Sigmoid colon (tissue), 4 donors: Measurements from ENCODE around the gene PLGRKT.
"Not testable (repeated sequence)": the region's sequence is repeated elsewhere in the genome, so short reads cannot be mapped to it uniquely, and the experiment has no call there.

Experiments
- EP300 ChIP-seq, 4 donors: sonication (generic); formaldehyde crosslinking; IDR thresholded peaks; one replicate each; pipeline ENCODE4 v1.6.1; 2017; ENCODE audit warnings: antibody characterized with exemption in 4 of 4
- POLR2A ChIP-seq, 2 donors: fragments of 450-650 bp; IDR thresholded peaks; one replicate each; pipeline ENCODE4 v1.6.1; 2016; ENCODE audit warnings: antibody characterized with exemption in 2 of 2, mild to moderate bottlenecking in 2 of 2, moderate library complexity in 2 of 2
- POLR2AphosphoS5 ChIP-seq, 4 donors: sonication (generic); formaldehyde crosslinking; IDR thresholded peaks; one replicate each; pipeline ENCODE4 v1.6.1; 2017; ENCODE audit warnings: antibody characterized with exemption in 4 of 4
- TF ChIP-seq, protein P1 (sequence below), 4 experiments: fragments of 450-650 bp in 3 of 4; fragments of 200-600 bp in 1 of 4; IDR thresholded peaks; one replicate each; pipeline ENCODE4 v1.5.1; 2016 to 2019; ENCODE audit warnings: antibody characterized with exemption in 4 of 4, mild to moderate bottlenecking in 3 of 4, moderate library complexity in 2 of 4

DNA sequence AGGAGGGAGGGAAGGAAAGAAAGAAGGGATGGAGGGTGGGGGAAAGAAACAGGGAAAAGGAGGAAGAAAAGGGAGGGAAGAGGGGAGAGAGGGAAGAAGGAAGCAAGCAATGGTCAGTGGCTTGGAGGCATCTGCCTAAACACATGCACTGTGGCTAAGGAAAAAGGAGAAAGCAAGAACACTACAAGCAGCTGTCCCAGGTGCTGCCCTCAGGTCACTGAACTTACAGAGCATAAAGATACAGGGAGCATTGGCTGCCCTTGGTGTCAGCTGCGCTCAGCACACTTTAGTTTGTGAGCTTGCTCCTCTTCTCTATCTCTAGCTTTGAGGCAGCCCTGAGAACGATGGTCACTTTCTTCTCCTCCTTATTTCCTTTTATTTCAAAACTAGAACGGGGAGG lies 40.2 kb downstream of the PLGRKT start:
- TF ChIP-seq, protein P1, sequence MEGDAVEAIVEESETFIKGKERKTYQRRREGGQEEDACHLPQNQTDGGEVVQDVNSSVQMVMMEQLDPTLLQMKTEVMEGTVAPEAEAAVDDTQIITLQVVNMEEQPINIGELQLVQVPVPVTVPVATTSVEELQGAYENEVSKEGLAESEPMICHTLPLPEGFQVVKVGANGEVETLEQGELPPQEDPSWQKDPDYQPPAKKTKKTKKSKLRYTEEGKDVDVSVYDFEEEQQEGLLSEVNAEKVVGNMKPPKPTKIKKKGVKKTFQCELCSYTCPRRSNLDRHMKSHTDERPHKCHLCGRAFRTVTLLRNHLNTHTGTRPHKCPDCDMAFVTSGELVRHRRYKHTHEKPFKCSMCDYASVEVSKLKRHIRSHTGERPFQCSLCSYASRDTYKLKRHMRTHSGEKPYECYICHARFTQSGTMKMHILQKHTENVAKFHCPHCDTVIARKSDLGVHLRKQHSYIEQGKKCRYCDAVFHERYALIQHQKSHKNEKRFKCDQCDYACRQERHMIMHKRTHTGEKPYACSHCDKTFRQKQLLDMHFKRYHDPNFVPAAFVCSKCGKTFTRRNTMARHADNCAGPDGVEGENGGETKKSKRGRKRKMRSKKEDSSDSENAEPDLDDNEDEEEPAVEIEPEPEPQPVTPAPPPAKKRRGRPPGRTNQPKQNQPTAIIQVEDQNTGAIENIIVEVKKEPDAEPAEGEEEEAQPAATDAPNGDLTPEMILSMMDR (IDR thresholded peaks at IDR 0.05) = not testable (repeated sequence)
- TF ChIP-seq POLR2AphosphoS5, EP300, POLR2A (IDR thresholded peaks at IDR 0.05): not testable (repeated sequence)
